ENCODE measurements around the gene C1GALT1. TPM values are rescaled to one million over a fixed set of nuclear protein-coding genes. Genes with fewer than 3 reads are reported as not detected.

The C1GALT1 gene
- total RNA-seq, 1 experiment from 2014 or later, result 46.1 TPM

DNA sequence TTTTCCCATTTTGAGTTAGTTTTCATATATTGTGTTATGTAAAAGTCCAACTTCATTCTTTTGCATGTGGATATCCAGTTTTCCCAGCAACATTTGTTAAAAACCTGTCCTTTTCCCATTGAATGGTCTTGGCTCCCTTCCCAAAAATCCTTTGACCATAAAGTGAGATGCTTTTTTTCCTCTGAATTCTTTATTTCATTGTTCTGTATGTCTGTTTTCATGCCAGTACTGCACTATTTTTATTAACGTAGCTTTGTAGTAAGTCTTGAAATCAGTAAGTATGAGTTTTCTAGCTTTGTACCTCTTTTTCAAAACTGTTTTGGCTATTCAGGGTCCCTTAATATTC is 20.0 kb downstream of the C1GALT1 start:
- H3K27ac ChIP-seq, result no peak overlapping the region
- H3K4me1 ChIP-seq, result peaks cover 10% of the 10 kb centered on the region
- no peaks in the 10 kb centered on the region for H3K36me3 ChIP-seq
- no peaks in the 10 kb centered on the region for H3K9me3 ChIP-seq (replicated peaks)
- no peaks in the 10 kb centered on the region for H3K27me3 ChIP-seq
- DNase-seq, result no peak
- peak overlapping the region; percentile 15 for H3K4me3 ChIP-seq

DNA sequence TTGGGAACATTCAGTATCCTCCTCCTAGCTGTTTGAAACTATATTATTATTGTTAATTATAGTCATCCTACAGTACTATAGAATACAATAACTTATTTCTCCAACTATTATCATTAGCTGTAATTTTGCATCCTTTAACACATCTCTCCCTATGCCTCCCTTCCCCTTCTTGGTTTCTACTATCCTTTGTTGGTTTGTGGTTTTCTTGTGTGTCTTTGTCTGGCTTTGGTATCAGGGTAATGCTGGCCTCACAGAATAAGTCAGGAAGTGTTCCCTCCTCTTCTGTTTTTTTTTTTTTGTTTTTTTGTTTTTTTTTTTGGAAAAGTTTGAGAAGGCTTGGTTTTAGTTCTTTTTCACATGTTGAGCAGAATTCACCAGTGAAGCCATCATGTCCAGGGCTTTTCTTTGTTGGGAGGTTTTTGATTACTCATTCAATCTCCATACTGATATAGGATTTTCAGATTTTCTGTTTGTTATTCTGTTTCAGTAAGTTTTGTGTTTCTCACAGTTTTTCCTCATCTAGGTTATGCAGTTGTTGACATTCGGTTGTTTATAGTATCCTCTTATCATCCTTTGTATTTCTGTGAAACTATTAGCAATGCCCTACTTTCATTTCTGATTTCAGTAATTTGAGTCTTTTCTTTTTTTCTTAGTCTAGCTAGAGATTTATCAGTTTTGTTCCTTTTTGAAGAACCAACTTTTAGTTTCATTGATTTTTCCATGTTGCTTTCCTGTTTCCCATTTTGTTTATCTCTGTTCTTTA is 21.6 kb downstream of the C1GALT1 start:
- no peak overlapping the region for H3K4me3 ChIP-seq
- H3K4me1 ChIP-seq, result peaks cover 19% of the 10 kb centered on the region
- H3K36me3 ChIP-seq, result no peaks in the 10 kb centered on the region
- H3K9me3 ChIP-seq (replicated peaks), result no peaks in the 10 kb centered on the region
- H3K27ac ChIP-seq, result no peak overlapping the region
- H3K27me3 ChIP-seq, result no peaks in the 10 kb centered on the region
- no peak for DNase-seq

DNA sequence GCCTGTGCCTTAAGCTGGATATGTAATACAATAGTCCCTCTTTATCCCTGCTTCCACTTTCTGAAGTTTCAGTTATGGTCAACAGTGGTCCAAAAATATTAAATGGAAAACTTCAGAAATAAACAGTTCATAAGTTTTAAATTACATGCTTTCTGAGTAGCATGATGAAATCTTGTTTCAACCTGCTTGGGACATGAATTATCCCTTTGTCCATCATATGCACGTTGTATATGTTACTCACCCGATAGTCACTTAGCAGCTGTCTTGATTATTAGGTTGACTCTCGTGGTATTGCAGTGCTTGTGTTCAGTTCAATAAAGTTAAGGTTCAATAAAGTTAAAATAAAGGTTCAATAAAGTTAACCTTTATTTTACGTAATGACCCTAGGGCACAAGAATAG is 25.5 kb downstream of the C1GALT1 start:
- H3K36me3 ChIP-seq, result no peaks in the 10 kb centered on the region
- H3K27me3 ChIP-seq, result no peaks in the 10 kb centered on the region
- peak overlapping the region; percentile 53 for H3K27ac ChIP-seq
- H3K4me3 ChIP-seq, result no peak overlapping the region
- peaks cover 10% of the 10 kb centered on the region for H3K4me1 ChIP-seq
- peak in 1 of 2 experiments; percentile 75 for DNase-seq
- H3K9me3 ChIP-seq (replicated peaks), result no peaks in the 10 kb centered on the region

DNA sequence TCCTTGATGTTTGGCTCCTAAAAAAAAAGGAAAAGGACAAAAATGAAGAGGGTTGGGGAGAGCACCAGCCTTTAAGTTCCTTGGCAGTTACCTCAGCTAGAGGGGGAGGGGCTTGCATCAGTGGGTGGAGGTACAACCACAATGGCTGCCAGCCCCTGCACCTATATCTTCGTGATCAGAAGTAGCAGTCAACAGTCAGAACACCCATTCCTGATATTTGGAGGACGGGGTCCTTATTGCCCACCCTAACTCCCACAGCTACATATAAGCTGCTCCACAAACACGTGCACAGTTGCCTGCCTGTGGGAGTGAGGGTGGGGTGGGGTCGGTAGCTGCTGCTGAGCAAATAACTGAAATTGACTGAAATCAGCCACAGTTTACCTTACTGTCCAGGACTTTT is 26.2 kb downstream of the C1GALT1 start:
- no peak overlapping the region for H3K4me3 ChIP-seq
- H3K27me3 ChIP-seq, result no peaks in the 10 kb centered on the region
- H3K4me1 ChIP-seq, result peaks cover 10% of the 10 kb centered on the region
- peak overlapping the region; percentile 53 for H3K27ac ChIP-seq
- no peaks in the 10 kb centered on the region for H3K36me3 ChIP-seq
- peak in 1 of 2 experiments; percentile 7 for DNase-seq
- H3K9me3 ChIP-seq (replicated peaks), result no peaks in the 10 kb centered on the region; the same call in 1 of the 2 replicates

DNA sequence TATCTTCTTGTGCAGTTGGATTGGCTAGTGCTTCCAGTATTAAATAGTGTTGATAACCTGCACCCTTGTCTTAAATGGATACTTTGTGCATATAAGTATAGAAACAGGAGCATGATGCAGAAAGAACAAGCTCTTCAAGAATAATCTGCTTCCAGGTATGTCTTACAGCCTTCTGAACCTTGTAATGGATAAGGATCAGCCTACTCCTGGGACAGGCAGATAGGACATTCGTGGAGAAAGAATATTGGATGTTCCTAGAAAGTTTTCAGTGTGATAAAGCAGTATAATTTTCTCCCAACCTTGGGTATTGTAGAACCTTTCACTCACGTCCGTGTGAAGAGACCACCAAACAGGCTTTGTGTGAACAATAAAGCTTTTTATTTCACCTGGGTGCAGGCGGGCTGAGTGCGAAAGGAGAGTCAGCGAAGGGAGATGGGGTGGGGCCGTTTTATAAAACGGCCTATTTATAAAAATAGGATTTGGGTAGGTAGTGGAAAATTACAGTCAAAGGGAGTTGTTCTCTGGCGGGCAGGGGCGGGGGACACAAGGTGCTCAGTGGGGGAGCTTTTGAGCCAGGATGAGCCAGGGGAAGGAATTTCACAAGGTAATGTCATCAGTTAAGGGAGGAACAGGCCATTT is 27.2 kb downstream of the C1GALT1 start:
- peaks cover 2% of the 10 kb centered on the region; the same call in 1 of the 2 replicates for H3K36me3 ChIP-seq
- no peak overlapping the region for H3K27ac ChIP-seq
- H3K9me3 ChIP-seq (replicated peaks), result no peaks in the 10 kb centered on the region; the same call in 1 of the 2 replicates
- peaks cover 10% of the 10 kb centered on the region for H3K4me1 ChIP-seq
- no peaks in the 10 kb centered on the region for H3K27me3 ChIP-seq
- H3K4me3 ChIP-seq, result no peak overlapping the region
- DNase-seq, result no peak

DNA sequence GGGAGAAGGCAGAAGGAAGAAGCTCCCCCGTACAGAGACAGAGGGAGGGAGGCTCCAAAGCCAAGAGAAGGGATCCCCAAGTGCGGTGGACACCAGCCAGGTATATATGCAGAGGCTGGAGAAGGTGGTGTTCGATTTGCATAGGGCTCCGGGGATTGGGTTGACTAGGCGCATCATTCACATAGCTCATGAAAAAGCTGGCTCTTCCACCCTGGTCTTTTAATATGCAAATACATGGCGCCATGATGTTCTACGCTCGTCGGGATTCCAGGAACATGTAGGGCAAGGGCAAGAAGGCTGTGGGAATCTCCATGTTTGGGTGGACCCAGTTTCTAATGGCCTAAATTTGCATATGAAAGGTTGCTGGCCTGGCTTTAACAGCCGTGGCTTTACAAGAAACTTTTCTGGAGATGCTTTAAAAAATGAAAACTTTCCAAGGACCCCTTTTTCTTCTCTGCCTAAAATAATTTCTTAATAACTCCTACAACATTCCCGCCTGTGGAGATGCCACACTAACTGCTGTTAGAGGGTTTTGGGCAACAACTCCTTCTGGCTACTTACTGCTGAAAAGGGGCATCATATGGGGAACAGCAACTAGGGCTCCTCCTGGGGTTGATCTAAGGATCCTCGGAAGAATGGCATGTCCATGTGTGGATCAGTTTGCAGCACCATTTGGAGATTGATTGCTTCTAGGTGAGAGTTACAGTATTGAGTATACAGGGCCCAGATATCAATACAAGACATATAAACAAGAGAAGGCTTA is 28.3 kb downstream of the C1GALT1 start:
- no peaks in the 10 kb centered on the region; the same call in 1 of the 2 replicates for H3K9me3 ChIP-seq (replicated peaks)
- peaks cover 10% of the 10 kb centered on the region for H3K4me1 ChIP-seq
- H3K27ac ChIP-seq, result no peak overlapping the region
- H3K36me3 ChIP-seq, result peaks cover 7% of the 10 kb centered on the region
- no peak for DNase-seq
- no peak overlapping the region for H3K4me3 ChIP-seq
- no peaks in the 10 kb centered on the region for H3K27me3 ChIP-seq

DNA sequence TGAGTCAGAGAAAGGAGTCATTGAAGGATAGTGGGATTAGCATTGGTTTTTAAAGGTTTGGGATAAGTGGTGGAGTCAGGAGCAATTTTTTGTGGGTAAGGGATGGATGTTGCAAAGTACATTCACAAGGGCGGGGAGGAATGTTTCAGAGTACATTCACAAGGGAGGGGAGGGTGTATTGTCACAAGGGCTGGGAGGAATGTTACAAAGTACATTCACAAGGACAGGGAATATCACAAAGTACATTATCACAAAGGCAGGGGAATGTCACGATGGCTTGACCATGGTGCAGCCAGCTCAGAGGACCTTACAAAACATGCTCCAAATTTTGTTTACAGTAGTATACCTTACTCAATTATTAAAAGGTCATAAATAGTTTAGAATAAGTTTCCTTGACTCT is 30.3 kb downstream of the C1GALT1 start:
- Histone ChIP-seq H3K4me3 (no peak overlapping the region), H3K27ac (no peak overlapping the region), H3K9me3 (replicated peaks) (no peaks in the 10 kb centered on the region; the same call in 1 of the 2 replicates), H3K27me3 (no peaks in the 10 kb centered on the region), H3K36me3 (peaks cover 12% of the 10 kb centered on the region), H3K4me1 (peaks cover 7% of the 10 kb centered on the region)
- DNase-seq, result no peak

DNA sequence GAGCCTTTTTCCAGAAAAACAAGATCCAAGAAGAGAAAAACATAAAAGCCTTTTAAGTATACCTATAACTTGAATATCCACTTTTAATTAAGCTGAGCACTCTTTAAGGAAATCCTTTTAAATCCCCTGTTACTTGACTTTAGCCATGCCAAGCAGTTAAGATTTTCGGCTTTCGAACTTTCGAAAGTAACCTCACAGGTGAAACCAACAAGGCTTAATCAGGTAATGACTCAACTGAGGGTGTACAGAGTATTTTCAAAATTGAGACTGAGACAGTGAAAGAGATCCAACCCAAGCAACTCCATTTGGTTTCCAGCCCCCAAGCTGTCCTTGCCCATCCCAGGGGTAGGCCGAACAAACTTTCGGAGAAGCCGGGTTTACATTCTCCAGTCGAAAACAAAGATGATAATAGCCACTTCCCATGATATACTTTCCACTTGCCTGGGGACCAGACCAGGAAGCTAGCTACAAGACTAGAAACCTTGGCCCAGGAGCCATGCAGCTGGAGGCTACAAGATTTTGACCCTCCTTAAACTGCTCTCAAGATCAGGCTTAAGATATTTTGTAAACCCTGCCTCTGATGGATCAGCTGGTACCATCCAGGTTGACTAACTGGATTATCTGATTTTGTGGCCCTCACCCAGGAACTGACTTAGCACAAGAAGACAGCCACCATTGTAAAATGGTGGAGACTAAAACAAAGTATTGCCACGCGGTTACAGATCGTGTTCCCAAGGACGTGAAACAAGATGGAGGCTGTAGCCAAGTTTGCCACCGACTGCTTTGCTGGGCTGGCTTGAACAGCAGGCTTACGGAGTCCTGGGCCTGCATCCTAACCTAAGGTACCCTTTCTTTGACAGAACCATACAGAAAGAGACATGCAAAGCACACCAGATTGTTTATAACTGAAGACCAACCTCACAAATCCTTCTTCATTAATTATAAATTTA is 32.3 kb downstream of the C1GALT1 start:
- H3K36me3 ChIP-seq, result peaks cover 16% of the 10 kb centered on the region
- no peaks in the 10 kb centered on the region for H3K4me1 ChIP-seq
- DNase-seq, result no peak
- H3K27me3 ChIP-seq, result no peaks in the 10 kb centered on the region
- no peak overlapping the region for H3K27ac ChIP-seq
- no peak overlapping the region for H3K4me3 ChIP-seq
- H3K9me3 ChIP-seq (replicated peaks), result no peaks in the 10 kb centered on the region; the same call in 1 of the 2 replicates

DNA sequence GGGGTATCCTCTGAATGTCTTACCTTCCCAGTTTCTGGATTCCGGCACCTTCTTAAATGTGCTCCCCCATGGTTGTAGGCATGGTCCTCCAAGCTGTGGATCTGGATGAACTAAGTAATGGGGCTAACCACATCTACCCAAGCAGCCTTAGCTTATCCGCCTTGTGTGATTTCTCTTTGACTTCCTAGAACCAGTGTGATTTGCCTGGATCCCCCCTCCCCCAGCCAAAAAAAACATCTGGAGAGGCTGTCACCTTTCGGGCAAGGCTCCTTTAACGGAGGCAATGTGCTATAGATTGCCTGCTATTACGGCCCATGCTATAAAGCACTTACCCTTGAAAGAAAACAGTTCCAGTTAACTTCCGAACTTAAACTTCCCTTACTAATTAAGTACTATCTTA is 33.9 kb downstream of the C1GALT1 start:
- no peak overlapping the region for H3K4me3 ChIP-seq
- no peaks in the 10 kb centered on the region; the same call in 1 of the 2 replicates for H3K9me3 ChIP-seq (replicated peaks)
- H3K36me3 ChIP-seq, result peaks cover 16% of the 10 kb centered on the region
- H3K4me1 ChIP-seq, result peaks cover under 1% of the 10 kb centered on the region; the same call in 1 of the 2 replicates
- no peak overlapping the region for H3K27ac ChIP-seq
- no peaks in the 10 kb centered on the region for H3K27me3 ChIP-seq
- DNase-seq, result no peak

DNA sequence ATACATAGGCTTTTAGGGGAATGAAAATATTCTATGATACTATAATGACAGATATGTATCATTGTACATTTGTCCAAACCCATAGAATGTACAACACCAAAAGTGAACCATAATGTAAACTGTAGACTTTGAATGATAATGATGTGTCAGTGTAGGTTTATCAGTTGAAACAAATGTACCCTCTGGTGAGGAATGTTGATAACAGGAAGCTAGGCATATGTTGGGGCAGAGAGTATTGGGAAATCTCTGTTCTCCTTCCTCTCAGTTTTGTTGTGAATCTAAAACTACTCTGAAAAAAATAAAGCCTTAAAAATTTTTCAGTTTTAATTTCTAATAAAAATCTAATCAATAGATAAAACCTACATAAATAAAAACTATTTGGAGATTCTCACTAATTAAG is 36.9 kb downstream of the C1GALT1 start:
- no peak for DNase-seq
- no peak overlapping the region for H3K27ac ChIP-seq
- H3K4me1 ChIP-seq, result peaks cover 5% of the 10 kb centered on the region; the same call in 1 of the 2 replicates
- no peaks in the 10 kb centered on the region for H3K9me3 ChIP-seq (replicated peaks)
- no peaks in the 10 kb centered on the region for H3K27me3 ChIP-seq
- H3K36me3 ChIP-seq, result peaks cover 15% of the 10 kb centered on the region
- no peak overlapping the region for H3K4me3 ChIP-seq

DNA sequence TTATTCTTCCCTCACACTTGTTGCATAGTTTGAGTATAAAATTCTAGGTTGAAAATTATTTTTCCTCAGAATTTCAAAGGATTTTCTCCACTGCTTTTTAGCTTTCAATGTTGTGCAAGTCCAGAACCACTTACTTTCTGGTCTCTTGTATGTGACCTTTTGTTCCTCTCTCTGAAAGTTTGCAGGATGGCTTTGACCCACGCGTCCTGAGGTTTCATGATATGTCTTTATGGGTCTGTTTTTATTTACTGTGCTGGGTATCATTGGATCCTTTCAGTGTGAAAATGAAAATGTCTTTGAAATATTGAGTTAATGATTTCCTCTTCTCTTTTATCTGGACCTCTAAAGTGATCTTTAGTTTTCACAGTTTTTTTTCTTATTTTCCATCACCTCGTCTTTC is 38.5 kb downstream of the C1GALT1 start:
- Histone ChIP-seq H3K4me1 (peaks cover 5% of the 10 kb centered on the region; the same call in 1 of the 2 replicates), H3K9me3 (replicated peaks) (no peaks in the 10 kb centered on the region), H3K27me3 (no peaks in the 10 kb centered on the region), H3K36me3 (peaks cover 10% of the 10 kb centered on the region; the same call in 1 of the 2 replicates), H3K27ac (no peak overlapping the region), H3K4me3 (no peak overlapping the region)
- DNase-seq, result no peak

DNA sequence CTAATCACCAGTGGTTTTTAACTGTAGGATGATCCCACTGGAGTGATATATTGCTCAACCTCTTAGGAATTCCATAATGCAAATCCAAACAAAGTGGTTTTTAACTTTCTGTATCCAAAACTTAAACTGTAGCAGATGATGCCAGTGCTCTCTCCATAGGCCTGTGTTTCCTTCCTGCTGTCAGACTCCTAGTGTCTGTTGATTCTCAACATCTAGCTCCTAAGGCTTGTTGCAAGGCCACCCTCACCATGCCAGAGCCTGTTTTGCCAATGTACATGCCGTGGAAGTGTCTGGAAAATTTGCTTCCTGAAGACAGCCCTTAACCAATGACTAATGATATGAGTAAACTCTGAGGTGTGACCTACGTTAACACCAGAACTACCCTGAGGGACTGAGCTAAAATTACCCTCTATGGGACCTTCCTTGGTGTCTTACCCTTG is 39.3 kb downstream of the C1GALT1 start:
- H3K27me3 ChIP-seq, result no peaks in the 10 kb centered on the region
- no peaks in the 10 kb centered on the region for H3K9me3 ChIP-seq (replicated peaks)
- H3K27ac ChIP-seq, result no peak overlapping the region
- no peak overlapping the region for H3K4me3 ChIP-seq
- H3K36me3 ChIP-seq, result peaks cover 9% of the 10 kb centered on the region; the same call in 1 of the 2 replicates
- no peak for DNase-seq
- H3K4me1 ChIP-seq, result peaks cover 5% of the 10 kb centered on the region; the same call in 1 of the 2 replicates

DNA sequence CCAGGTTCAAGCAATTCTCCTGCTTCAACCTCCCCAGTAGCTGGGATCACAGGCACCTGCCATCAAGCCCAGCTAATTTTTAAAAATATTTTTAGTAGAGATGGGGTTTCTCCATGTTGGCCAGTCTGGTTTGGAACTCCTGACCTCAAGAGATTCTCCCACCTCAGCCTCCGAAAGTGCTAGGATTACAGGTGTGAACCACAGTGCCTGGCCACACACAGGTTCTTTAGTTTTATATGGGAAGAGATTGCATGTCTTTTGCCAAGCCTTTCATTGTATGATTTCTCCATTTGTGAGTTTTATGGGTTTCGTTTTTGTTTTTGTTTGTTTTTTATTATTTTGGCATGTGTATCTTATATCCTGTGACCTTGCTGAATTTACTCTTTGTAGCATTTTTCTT is 40.9 kb downstream of the C1GALT1 start:
- Histone ChIP-seq H3K36me3 (peaks cover 5% of the 10 kb centered on the region; the same call in 1 of the 2 replicates), H3K9me3 (replicated peaks) (no peaks in the 10 kb centered on the region), H3K4me3 (no peak overlapping the region), H3K27ac (no peak overlapping the region), H3K4me1 (peaks cover 5% of the 10 kb centered on the region; the same call in 1 of the 2 replicates), H3K27me3 (no peaks in the 10 kb centered on the region)
- DNase-seq, result no peak

DNA sequence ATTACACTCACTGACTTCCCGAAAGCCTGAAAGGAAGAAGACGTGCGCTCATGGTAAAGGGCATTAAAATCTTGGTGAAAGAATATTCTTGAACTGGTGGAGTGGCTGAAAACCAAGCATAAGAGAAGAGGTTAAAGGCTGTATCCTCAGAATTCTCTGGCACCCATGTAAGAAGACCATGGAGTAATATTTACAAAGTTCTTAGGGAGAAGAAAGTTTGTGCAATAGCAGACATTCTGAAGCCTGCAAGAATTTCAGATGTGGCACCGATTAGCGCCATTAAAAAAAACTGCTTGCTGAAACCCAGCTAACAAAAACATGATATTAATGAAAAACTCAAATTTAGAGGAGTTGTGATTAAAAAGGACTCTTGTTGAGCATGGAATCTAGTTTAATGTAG is 44.1 kb downstream of the C1GALT1 start:
- no peak overlapping the region for H3K27ac ChIP-seq
- DNase-seq, result no peak
- peaks cover 3% of the 10 kb centered on the region; the same call in 1 of the 2 replicates for H3K4me1 ChIP-seq
- H3K4me3 ChIP-seq, result no peak overlapping the region
- no peaks in the 10 kb centered on the region for H3K27me3 ChIP-seq
- H3K9me3 ChIP-seq (replicated peaks), result no peaks in the 10 kb centered on the region; the same call in 1 of the 2 replicates
- H3K36me3 ChIP-seq, result 0 out of 2 replicates have a peak, but pooled peaks cover 2% of the 10 kb centered on the region
